CD14-positive monocyte (primary cell): Measurements from ENCODE around the gene SLC6A20. TPM values are rescaled to one million over a fixed set of nuclear protein-coding genes. Genes with fewer than 3 reads are reported as not detected.

ENCODE experiments used
- DNase-seq, 3 donors: peaks; one replicate each; pipeline ENCODE4 v3.0.0-alpha.2; 2011 to 2022
- H2AFZ ChIP-seq: 2 replicates; pipeline ENCODE4 v1.6.0; 2012; ENCODE audit warnings: mild to moderate bottlenecking, low read depth, low read length, inconsistent platforms; ENCODE audit not compliant: insufficient read depth, poor library complexity, severe bottlenecking
- H3K27ac ChIP-seq, 2 donors: 1 replicate in 1 of 2; 2 replicates in 1 of 2; pipeline ENCODE4 v1.5.1; 2012 to 2013; ENCODE audit warnings: low read length in 2 of 2, control low read depth in 1 of 2, inconsistent platforms in 1 of 2, low read depth in 1 of 2, mild to moderate bottlenecking in 1 of 2
- H3K27me3 ChIP-seq, 2 donors: one replicate each; pipeline versions ENCODE4 v1.6.0 to v1.6.1; 2011 to 2013; ENCODE audit warnings: low read length in 2 of 2; ENCODE audit not compliant: control insufficient read depth in 2 of 2, insufficient read depth in 2 of 2
- H3K36me3 ChIP-seq, 2 donors: replicated peaks in 1 of 2; 1 replicate in 1 of 2; 2 replicates in 1 of 2; pipeline versions ENCODE4 v1.5.1 to v1.6.1; 2012 to 2013; ENCODE audit warnings: low read length in 2 of 2, control low read depth in 1 of 2, inconsistent platforms in 1 of 2, mild to moderate bottlenecking in 1 of 2; ENCODE audit not compliant: insufficient read depth in 2 of 2, control insufficient read depth in 1 of 2
- H3K4me1 ChIP-seq, 2 donors: 1 replicate in 1 of 2; 2 replicates in 1 of 2; pipeline versions ENCODE4 v1.5.1 to v1.6.1; 2012 to 2013; ENCODE audit warnings: low read length in 2 of 2, control low read depth in 1 of 2, inconsistent platforms in 1 of 2, mild to moderate bottlenecking in 1 of 2, moderate library complexity in 1 of 2; ENCODE audit not compliant: insufficient read depth in 2 of 2, control insufficient read depth in 1 of 2
- H3K4me2 ChIP-seq: replicated peaks from 2 replicates; pipeline ENCODE3; 2012; ENCODE audit warnings: low read length, moderate library complexity, mild to moderate bottlenecking; ENCODE audit not compliant: poor library complexity, severe bottlenecking; ENCODE audit errors: extremely low read depth
- H3K4me3 ChIP-seq, 3 experiments: fragments of 200-600 bp in 1 of 3; sonication (generic) in 1 of 3; replicated peaks in 1 of 3; 1 replicate in 2 of 3; 2 replicates in 1 of 3; pipeline ENCODE4 v1.5.1; 2011 to 2013; ENCODE audit warnings: low read length in 3 of 3, mild to moderate bottlenecking in 3 of 3, control low read depth in 2 of 3, low read depth in 2 of 3, inconsistent platforms in 1 of 3, moderate library complexity in 1 of 3
- H3K79me2 ChIP-seq: 2 replicates; pipeline ENCODE4 v1.6.0; 2012; ENCODE audit warnings: mild to moderate bottlenecking, control low read depth, inconsistent platforms, low read length, moderate library complexity; ENCODE audit not compliant: insufficient read depth
- H3K9ac ChIP-seq: 2 replicates; pipeline ENCODE4 v1.6.0; 2017; ENCODE audit warnings: low read length, mild to moderate bottlenecking; ENCODE audit not compliant: insufficient read depth, poor library complexity, severe bottlenecking
- H3K9me3 ChIP-seq, 2 donors: replicated peaks in 1 of 2; 1 replicate in 1 of 2; 2 replicates in 1 of 2; pipeline versions ENCODE4 v1.5.1 to v1.6.1; 2012 to 2013; ENCODE audit warnings: low read length in 2 of 2, control low read depth in 1 of 2; ENCODE audit not compliant: control insufficient read depth in 1 of 2, insufficient read depth in 1 of 2
- H4K20me1 ChIP-seq: 2 replicates; pipeline ENCODE4 v1.6.0; 2012; ENCODE audit warnings: mild to moderate bottlenecking, low read length, control low read depth, moderate library complexity; ENCODE audit not compliant: insufficient read depth
- H3K27ac Mint-ChIP-seq, 7 donors: one replicate each; pipeline ENCODE4 v1.8.0; 2020; ENCODE audit warnings: mild to moderate bottlenecking in 7 of 7, mixed read lengths in 7 of 7, moderate library complexity in 6 of 7, inconsistent platforms in 2 of 7
- H3K27me3 Mint-ChIP-seq, 3 donors: one replicate each; pipeline ENCODE4 v1.8.0; 2021 to 2022; ENCODE audit warnings: low read depth in 3 of 3, mild to moderate bottlenecking in 3 of 3, mixed read lengths in 3 of 3, moderate library complexity in 3 of 3, inconsistent platforms in 1 of 3
- H3K36me3 Mint-ChIP-seq, 2 donors: one replicate each; pipeline ENCODE4 v1.8.0; 2020; ENCODE audit warnings: mixed read lengths in 2 of 2, inconsistent platforms in 1 of 2, mild to moderate bottlenecking in 1 of 2
- H3K4me1 Mint-ChIP-seq: one replicate; pipeline ENCODE4 v1.8.0; 2020; ENCODE audit warnings: mild to moderate bottlenecking, mixed read lengths
- H3K4me3 Mint-ChIP-seq, 2 donors: one replicate each; pipeline ENCODE4 v1.8.0; 2020; ENCODE audit warnings: mild to moderate bottlenecking in 2 of 2, mixed read lengths in 2 of 2, moderate library complexity in 1 of 2
- H3K9me3 Mint-ChIP-seq, 7 donors: one replicate each; pipeline ENCODE4 v1.8.0; 2020 to 2022; ENCODE audit warnings: mixed read lengths in 7 of 7, mild to moderate bottlenecking in 6 of 7, moderate library complexity in 6 of 7, inconsistent platforms in 2 of 7
- WGBS: methylation state at CpG from one replicate; pipeline ENCODE4 v1.1.5; 2013; ENCODE audit warnings: missing lambda C conversion rate; ENCODE audit not compliant: insufficient coverage; 5-methylcytosine and 5-hydroxymethylcytosine counted together
- intact Hi-C, 2 donors: fragments of 100-400 bp; cut with micrococcal nuclease; formaldehyde crosslinking; loops; one replicate each; pipeline versions ENCODE4 v1.15.0 to v1.15.1; 2023
- polyA plus RNA-seq, 3 donors: library from polyadenylated mRNA; depleted of rRNA in 1 of 3; unstranded in 2 of 3; stranded (reverse) in 1 of 3; fragments of 300-500 nt in 2 of 3; fragments of >200 nt in 1 of 3; fragmentation: Illumina TruSeq in 2 of 3; gene quantifications; 1 replicate in 2 of 3; 2 replicates in 1 of 3; pipeline ENCODE4 v1.2.3, GENCODE V29; 2012 to 2021
- TF ChIP-seq, protein P1 (sequence below): fragments of 200-600 bp; IDR thresholded peaks from one replicate; pipeline ENCODE4 v1.8.0; 2022; ENCODE audit warnings: antibody characterized with exemption, mild to moderate bottlenecking

Gene SLC6A20
- polyA plus RNA-seq, 3 donors: not detected

DNA sequence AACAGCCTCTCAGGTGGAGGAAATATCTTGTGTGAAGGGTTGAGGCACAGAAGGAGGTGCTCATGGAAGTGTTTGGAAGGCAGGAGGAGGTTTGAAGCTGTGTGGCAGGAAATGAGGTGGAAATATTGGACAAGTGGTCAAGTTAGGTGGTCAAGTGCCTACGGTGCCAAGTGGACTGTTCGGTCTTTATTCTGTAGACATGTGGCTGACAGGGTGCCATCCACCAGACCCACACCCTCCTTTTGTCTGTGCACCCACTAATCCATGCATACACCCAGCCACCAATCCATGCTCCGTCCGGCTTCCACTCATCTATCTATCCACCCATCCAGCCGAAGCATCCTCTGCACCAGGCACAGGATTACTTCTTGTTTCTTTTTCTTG is 2.2 kb downstream of the SLC6A20 start:
- intact Hi-C loops: no loop called here
- Mint-ChIP-seq H3K4me3 (peak overlapping the region in 1 of 2 donors; percentile 58), H3K27ac (no peak overlapping the region), H3K27me3 (peaks cover 49 to 58% (median 52%) of the 10 kb centered on the region in 3 donors), H3K4me1 (peaks cover 23% of the 10 kb centered on the region), H3K36me3 (peaks cover 0 to 2% of the 10 kb centered on the region in 2 donors), H3K9me3 (peaks cover 3 to 16% (median 9%) of the 10 kb centered on the region in 7 donors)
- H3K36me3 ChIP-seq: no peaks in the 10 kb centered on the region
- no peak overlapping the region for H3K4me3 ChIP-seq
- 96% methylated on average over 5 of the region's 5 CpGs for WGBS
- DNase-seq: no peak
- no peak overlapping the region for H3K4me2 ChIP-seq
- no peaks in the 10 kb centered on the region for H4K20me1 ChIP-seq
- H3K4me1 ChIP-seq: peaks cover 10 to 12% of the 10 kb centered on the region in 2 donors
- H3K79me2 ChIP-seq: no peaks in the 10 kb centered on the region
- peaks cover 36 to 52% of the 10 kb centered on the region in 2 donors for H3K27me3 ChIP-seq
- peaks cover 11 to 13% of the 10 kb centered on the region in 2 donors for H3K9me3 ChIP-seq
- H2AFZ ChIP-seq: no peak overlapping the region
- H3K9ac ChIP-seq: no peak overlapping the region
- TF ChIP-seq, protein P1, sequence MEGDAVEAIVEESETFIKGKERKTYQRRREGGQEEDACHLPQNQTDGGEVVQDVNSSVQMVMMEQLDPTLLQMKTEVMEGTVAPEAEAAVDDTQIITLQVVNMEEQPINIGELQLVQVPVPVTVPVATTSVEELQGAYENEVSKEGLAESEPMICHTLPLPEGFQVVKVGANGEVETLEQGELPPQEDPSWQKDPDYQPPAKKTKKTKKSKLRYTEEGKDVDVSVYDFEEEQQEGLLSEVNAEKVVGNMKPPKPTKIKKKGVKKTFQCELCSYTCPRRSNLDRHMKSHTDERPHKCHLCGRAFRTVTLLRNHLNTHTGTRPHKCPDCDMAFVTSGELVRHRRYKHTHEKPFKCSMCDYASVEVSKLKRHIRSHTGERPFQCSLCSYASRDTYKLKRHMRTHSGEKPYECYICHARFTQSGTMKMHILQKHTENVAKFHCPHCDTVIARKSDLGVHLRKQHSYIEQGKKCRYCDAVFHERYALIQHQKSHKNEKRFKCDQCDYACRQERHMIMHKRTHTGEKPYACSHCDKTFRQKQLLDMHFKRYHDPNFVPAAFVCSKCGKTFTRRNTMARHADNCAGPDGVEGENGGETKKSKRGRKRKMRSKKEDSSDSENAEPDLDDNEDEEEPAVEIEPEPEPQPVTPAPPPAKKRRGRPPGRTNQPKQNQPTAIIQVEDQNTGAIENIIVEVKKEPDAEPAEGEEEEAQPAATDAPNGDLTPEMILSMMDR: no peak
- no peak overlapping the region for H3K27ac ChIP-seq

DNA sequence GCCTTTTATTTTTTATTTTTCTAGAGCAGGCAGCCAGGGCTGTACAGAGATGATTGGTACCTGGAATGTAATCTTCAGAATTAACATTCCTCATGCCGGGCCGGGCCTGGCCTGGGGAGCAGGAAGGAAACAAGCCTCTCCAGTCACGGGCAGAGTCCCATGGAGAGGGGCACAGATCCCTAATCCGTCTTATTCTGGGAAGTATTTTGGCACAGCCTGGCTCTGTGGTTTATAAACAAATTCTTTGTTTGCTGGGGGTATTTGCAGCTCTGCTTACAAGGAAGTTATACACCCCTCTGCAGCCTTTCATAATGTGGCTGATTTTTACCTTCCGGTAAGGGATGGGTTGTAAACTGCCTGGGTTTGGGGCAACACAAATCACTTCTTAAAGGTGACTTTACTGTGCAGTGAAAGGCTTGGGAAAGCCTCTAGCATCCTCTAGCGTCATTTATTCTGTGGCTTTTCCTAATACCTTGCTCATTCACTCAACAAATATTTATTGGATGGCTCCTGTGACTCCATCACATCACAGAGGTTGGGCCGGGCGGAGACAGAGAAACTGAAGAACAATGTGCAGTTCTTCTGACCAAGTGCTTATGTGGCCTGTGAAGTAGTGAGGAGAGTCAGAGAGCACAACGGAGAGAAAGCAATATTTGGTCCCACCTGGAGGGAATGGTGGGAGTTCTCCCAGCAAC is 2.7 kb downstream of the SLC6A20 start:
- H3K9me3 ChIP-seq: peaks cover 11 to 16% of the 10 kb centered on the region in 2 donors
- Mint-ChIP-seq H3K27ac (no peak overlapping the region), H3K36me3 (peaks cover 0 to 2% of the 10 kb centered on the region in 2 donors), H3K9me3 (peaks cover 3 to 20% (median 9%) of the 10 kb centered on the region in 7 donors), H3K4me3 (peak overlapping the region in 1 of 2 donors; percentile 58), H3K4me1 (peaks cover 23% of the 10 kb centered on the region), H3K27me3 (peaks cover 45 to 53% (median 48%) of the 10 kb centered on the region in 3 donors)
- no peaks in the 10 kb centered on the region for H3K79me2 ChIP-seq
- H3K4me2 ChIP-seq: no peak overlapping the region
- no peak overlapping the region for H3K9ac ChIP-seq
- no peak overlapping the region for H3K4me3 ChIP-seq
- TF ChIP-seq, protein P1: no peak
- H3K36me3 ChIP-seq: no peaks in the 10 kb centered on the region
- peaks cover 10 to 12% of the 10 kb centered on the region in 2 donors for H3K4me1 ChIP-seq
- no peaks in the 10 kb centered on the region for H4K20me1 ChIP-seq
- no peak for DNase-seq
- H3K27me3 ChIP-seq: peaks cover 36 to 49% of the 10 kb centered on the region in 2 donors
- H3K27ac ChIP-seq: no peak overlapping the region
- WGBS: 100% methylated on average over 1 of the region's 9 CpGs
- intact Hi-C loops: no loop called here
- H2AFZ ChIP-seq: no peak overlapping the region
